ENCODE measurements around the gene MARCHF5.
A peak's percentile ranks its signal among the peaks of the same experiment; 100 is the strongest.
"Not testable (repeated sequence)": the region's sequence is repeated elsewhere in the genome, so short reads cannot be mapped to it uniquely, and the experiment has no call there.

The MARCHF5 gene

DNA sequence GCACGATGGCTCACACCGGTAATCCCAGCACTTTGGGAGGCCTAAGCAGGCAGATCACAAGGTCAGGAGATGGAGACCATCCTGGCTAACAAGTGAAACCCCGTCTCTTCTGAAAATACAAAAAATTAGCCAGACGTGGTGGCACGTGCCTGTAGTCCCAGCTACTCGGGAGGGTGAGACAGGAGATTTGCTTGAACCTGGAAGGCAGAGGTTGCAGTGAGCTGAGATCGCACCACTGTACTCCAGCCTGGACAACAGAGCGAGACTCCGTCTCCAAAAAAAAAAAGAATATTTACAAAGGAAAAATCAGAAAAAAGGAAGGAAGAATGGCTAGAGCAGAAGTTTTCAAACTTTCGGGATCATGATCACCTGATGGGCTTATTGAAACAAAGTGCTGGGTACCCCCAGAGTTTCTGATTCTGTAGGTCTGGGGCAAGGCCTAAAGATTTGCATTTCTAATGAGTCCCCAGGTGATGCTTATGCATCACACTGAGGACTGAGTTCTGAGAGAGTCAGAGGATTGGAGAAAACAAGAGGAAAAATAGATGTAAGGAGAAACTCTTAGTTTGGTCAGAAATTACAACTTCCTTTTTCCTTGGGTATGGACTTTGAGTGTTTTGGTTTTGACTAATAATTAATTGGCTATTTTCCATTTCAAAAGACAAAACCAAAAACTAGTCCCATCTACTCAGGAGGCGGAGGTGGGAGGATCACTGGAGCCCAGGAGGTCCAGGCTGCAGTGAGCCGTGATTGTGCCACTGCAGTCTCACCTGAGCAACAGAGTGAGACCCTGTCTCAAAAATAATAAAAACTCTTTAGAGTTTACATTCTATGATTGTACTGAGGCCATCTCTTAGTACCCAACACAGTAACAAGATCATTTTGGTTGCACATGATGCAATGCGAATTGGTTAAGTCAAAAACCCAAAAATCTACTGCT lies 14.4 kb downstream of the MARCHF5 start:
- no peak for DNase-seq

DNA sequence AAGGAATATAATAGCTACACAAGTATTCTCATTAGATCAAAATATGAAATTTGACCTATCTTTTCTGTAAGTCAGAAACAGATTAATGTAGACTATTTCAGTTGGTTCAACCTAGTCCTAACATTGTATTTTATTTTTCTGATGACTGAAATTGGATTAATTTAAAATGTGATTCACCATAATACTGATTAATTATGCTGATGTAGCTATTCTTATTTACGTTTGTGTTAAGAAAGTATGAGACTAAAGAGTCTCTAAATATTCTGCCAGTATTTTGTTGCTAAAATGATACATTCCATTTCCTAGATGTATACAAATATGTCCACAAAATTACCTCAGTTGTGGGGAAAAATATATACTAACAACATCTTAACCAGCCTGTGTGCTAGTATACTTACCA lies 18.3 kb downstream of the MARCHF5 start:
- no peak for DNase-seq

DNA sequence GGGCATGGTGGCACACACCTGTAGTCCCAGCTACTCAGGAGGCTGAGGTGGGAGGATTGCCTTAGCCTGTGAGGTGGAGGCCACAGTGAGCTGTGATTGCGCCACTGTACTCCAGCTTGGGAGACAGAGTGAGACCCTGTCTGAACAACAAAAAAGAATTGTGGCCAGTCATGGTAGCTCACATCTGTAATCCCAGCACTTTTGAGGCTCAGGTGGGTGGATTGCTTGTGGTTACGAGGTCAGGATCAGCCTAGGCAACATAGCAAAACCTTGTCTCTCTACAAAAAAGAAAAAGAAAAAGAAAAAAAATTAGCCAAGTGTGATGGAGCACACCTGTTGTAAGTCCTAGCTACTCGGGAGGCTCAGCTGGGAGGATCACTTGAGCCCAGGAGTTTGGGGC lies 22.8 kb downstream of the MARCHF5 start:
- no peak for DNase-seq

DNA sequence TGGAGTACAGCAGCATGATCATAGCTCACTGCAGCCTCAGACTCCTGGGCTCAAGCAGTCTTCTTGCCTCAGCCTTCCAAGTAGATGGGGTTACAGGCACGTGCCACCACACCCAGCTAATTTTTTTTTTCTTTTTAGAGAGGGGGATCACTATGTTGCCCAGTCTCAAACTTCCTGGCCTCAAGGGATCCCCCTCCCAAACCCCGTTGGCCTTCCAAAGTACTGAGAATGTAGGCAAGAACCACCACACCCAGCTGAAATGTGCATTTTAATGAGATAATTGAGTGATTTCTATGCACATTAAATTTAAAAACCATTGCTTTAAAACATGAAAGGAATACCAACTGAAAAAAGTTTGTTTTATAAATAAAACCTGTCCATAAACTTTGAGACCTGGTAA lies 25.6 kb downstream of the MARCHF5 start:
- no peak for DNase-seq

DNA sequence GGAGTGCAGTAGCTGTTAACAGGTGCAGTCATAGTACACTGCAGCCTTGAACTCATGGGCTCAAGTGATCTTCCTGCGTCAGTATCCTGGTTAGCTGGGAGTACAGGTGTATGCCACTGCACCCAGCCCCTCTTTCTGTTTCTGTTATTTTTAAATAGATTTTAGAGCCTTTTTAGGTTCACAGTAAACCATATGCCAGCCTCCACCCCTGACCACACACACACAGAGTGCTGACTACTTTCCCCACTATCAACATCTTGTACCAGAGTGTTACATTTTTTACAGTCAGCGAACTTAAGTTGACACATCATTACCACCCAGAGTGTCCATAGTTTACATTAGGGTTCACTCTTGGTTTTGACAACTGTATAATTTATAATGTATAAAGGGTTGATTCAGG lies 32.1 kb downstream of the MARCHF5 start:
- no peak for DNase-seq

DNA sequence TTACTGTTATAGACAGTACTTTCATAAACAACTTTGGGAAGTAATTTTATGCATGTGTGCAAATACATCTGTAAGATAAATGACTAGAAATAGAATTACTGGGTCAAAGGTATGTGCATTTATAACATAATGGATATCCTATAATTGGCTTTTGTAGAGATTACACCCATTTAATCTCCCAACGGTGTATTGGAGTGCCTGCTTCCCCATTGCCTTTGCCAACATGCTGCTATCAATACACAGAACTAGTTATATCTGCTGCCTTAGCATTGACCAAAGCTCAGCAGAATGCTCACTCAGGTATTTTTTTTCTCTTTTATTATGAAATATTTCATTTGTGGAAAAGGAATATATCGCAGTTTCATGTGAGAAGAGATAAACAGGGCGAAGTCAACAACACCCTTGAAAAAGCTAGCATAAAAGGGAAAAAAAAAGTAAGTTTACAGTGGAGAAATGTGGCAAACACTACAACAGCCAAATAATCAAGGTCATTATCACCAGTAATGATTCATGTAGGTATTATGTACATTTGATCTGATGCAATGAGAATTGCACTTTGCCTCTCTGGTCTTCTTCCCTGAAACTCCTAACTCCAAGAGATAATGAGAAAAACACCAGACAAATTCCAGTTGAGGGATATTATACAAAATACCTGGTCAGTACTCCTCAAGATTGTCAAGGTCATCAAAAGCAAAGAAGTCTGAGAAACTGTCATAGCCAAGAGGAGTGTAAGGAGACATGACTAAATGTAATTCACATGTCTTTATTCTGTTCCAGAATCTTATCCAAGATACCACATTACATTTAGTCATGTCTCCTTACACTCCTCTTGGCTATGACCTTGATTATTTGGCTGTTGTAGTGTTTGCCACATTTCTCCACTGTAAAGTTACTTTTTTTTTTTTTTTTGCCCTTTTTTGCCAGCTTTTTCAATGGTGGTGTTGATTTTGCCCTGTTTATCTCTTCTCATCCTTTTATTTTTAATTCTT lies 36.8 kb downstream of the MARCHF5 start:
- DNase-seq: no peak

DNA sequence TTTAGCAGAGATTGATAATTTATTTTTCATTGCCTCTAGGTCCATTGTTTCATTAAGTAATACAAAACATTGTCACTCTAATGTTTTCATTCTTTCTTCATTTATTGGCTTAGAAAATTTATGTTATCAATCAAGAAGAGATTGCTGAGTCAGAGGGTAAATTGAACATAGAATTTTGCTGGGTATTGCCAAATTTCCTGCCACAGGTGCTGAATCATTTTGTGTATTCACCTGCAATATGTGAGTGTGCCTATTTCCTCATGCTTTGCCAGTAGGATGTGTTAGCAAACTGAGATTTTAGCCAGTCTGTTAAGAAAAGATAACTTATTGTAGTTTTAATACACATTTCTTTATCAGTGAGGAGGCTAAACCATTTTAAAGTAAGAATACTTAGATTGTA lies 38.0 kb downstream of the MARCHF5 start:
- DNase-seq: no peak

DNA sequence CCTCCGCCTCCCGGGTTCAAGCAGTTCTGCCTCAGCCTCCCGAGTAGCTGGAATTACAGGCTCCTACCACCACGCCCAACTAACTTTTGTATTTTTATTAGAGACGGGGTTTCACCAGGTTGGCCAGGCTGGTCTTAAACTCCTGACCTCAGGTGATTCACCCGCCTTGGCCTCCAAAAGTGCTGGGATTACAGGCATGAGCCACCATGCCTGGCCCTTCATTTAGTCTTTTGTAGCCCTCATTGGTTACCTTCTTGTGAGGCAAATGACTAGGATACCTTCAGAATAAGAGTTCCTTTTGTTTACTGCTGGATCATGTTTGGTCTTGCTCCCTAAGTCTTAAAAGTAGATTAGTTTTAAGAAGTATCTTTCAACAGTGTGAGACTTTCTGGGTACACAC lies 39.0 kb downstream of the MARCHF5 start:
- DNase-seq: not testable (repeated sequence)

DNA sequence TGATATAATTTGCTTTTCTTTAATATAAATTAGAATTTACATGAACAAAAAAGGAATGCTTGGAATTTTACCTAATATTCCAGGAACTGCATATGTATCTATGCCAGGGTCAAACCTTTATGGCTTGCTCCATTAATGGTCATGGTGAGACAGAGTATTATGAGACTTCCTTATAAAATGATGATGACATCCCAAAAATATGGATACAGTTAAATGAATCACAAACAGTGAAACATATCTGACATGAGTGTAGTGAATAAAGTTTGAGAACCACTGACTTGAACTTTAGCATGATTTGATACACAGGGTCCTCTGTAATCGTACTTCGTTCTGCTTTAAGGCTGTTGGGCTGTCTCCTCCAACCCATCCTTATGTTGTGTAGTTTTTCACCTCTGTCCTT lies 51.8 kb downstream of the MARCHF5 start:
- no peak for DNase-seq

DNA sequence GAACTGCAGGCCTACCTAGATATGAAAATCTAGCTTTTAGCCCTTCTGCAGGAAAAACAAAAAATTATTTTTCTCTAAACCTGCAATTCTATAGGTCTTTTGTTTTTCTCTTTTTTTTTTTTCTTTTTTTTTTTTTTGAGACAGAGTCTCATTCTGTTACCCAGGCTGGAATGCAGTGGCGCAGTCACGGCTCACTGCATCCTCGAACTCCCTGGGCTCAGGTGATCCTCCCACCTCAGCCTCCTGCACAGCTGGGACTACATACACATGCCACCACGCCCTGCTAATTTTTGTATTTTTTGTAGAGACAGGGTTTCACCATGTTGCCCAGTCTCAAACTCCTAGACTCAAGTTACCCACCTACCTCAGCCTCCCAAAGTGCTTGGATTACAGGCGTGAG lies 54.6 kb downstream of the MARCHF5 start:
- not testable (repeated sequence) for DNase-seq

DNA sequence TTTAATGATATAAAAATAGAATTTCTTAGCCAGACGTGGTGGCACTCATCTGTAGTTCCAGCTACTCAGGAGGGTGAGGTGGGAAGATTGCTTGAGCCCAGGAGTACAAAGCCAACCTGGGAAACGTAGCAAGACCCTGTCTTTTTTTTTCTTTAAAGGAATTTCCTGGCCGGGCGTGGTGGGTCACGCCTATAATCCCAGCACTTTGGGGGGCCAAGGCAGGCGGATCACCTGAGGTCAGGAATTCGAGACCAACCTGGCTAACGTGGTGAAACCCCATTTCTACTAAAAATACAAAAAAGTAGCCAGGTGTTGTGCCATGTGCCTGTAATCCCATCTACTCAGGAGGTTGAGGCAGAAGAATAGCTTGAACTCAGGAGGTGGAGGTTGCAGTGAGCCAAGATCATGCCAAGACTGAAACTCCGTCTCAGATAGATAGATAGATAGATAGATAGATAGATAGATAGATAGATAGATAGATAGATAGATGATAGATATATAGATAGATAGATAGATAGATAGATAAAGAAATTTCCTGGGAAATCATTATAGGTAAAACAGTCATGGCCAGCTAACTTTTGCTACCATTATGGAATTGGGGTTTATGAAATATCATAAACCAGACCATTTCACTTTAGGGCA lies 56.2 kb downstream of the MARCHF5 start:
- DNase-seq: not testable (repeated sequence)

DNA sequence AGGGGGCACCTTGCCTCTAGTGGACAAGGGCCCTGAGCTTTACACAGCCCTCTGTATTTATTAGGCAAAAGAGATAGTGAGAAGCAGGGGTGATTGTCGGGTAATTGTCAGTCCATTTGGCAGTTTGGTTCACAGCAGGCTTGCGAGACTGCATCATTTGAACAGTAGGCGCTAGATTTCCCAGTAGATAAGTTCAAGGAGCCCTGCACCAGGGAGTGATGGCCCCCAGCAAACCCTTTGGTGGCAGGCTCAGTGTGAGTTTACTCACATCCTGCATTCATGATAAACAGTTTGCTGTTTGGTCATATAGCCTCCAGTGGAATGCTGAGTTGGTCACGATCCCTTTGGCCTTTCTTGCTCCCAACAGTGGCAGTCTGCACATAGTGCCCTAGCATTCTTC lies 59.4 kb downstream of the MARCHF5 start:
- DNase-seq: no peak

DNA sequence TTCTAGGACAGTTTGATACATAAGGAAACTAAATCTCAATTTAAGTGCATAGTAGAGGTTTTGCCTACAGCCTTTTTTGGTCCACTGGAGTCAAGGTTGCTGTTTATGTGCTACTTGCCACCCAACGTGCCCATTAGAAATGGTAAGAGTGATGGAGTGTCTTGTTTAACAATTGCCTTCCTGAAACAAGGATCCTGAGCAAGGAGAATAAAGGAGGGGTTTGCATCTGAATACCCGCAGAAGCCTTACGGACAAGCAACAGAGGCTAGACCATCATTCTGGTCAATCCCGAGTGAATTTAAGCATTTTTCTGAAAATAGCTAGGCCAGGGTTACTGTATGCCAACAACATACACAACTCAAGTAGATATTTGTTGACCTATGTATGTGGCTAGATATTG lies 63.6 kb downstream of the MARCHF5 start:
- no peak for DNase-seq

DNA sequence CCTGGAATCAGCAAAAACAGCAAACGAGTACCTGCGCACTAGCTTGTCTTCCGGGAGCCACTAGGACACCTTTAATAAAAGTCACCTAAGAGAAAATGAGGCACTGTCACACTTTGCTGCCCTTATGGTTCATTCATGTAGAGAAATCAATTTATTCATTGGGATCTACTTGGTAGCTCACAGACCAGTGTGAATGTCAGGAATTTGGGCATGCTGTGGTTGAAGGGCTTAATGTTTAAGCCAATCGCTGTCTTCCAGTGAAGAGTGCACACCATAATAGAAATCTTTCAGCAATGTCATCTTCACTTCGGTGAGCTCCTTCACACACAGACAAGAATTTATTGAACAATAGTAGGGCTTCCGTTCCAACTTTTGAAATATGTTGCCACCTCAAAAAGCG lies 65.1 kb downstream of the MARCHF5 start:
- DNase-seq: no peak

DNA sequence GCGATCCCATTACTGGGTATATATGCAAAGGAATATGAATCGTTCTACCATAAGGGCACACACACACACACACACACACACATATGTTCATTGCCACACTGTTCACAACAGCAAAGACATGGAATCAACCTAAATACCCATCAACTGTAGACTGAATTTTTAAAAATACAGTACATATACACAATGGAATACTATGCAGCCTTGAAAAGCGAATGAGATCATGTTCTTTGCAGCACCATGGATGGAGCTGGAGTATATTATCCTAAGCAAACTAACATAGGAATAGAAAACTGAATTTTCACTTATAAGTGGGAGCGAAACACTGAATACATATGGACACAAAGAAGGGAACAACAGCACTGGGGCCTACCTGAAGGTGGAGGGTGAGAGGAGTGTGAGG lies 72.5 kb downstream of the MARCHF5 start:
- no peak for DNase-seq

DNA sequence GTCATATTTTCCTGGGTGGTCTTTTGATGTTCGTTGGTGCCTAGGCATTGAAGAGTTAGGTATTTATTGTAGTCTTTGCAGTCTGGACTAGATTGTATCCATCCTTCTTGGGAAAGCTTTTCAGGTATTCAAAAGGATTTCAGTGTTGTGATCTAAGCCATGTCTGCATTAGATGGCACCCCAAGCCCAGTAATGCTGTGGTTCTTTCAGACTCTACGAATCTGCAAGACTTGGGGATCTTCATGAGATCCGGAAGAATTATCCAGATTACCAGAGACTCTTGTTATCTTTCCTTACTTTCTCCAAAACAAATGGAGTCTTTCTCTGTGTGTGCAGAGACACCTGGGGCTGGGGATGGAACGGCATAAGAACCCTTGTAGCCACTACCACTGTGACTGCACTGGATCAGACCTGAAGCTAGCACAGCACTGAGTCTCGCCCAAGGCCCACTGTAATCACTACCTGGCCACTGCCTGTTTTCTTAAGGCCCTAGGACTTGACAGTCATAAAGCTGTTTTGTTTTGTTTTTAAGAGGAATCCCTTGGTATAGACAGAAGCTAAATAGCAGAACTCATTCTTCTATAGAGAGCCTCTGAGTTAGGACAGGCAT lies 75.5 kb downstream of the MARCHF5 start:
- no peak for DNase-seq

DNA sequence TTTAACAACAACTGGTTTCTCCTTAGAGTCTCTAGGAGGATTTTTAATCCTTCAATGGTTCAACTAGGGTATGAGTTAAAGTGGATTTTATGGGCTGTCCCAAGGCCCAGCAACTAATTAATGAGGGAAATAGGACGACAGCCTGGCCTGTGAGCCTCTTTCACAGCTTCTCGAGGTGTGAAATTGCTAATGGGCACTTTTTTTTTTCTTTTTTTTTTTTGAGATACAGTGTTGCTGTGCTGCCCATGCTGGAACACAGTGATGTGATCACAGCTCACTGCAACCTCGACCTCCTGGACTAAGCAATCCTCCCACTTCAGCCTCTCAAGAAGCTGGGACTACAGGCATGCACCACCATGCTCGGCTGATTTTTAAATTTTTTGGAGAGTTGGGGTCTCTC lies 87.0 kb downstream of the MARCHF5 start:
- DNase-seq: no peak

DNA sequence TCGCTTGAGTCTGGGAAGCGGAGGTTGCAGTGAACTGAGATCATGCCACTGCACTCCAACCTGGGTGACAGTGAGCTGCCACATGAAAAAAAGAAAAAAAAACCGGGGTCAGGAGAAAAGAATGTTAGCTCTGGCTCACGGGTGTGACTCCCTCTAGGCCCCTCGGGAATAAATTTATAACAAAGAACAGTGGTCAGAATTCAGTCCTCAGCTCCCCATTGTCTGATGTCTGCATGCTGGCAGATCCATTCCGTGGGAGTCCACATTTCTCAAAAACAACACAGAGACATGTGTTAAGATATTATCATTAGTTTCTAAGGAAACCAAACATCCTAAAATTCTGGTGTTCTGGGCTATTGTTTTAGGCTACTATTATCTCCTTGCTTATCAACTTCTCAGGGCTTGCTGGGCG lies 90.6 kb downstream of the MARCHF5 start:
- DNase-seq: no peak

DNA sequence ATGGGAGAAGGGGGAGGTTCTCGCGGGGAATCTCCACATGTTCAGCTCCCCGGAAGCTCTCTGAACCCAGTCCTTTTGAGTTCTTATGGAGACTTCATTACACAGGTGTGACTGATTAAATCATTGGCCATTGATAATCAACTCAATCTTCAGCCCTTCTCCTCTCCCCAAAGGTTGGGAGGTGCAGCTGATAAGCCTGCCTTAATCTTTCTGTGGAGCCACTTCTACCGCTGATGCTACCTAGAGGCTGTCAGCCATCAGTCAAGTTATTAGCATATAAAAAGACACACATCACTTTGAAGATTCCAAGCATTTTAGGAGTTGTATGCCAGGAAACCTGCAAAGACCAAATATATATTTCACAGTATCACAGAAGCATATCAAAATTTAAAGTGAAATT lies 91.7 kb downstream of the MARCHF5 start:
- no peak for DNase-seq

DNA sequence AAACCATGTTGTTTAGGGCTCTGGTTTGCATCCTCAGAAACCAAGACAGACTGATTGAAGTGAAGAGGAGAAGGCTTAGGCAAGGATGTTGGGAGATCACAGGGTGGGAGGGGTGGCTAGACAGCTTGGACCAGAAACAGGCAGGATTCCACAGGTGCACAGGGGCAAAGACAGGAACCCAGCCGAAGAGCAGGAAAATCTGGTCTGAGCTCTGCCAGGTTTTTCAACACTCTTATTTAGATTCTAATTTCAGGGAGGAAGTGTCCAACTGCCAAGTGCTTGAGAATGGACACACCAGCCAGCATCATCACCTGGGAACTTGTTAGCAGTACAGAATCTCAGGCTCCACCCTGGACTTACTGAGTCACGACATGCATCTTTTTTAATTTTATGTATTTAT lies 93.8 kb downstream of the MARCHF5 start:
- DNase-seq: no peak

DNA sequence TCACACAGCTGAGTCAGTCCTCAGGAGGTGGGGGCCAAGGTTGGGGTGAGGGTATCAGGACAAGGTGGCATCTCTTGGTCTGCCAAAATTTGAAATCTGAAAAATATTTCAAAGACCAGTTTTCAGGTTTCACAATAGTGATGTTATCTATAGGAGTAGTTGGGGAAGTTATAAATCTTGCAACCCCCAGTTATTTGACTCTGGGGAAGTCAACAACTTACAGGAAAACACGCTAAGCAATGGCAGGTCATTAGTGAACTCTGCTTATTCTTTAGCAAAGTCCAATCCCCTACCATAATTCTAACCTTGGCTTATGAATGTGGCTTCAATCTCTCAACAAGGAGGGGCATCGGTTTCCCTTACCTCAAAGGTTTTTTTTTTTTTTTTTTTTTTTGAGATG lies 94.9 kb downstream of the MARCHF5 start:
- no peak for DNase-seq

DNA sequence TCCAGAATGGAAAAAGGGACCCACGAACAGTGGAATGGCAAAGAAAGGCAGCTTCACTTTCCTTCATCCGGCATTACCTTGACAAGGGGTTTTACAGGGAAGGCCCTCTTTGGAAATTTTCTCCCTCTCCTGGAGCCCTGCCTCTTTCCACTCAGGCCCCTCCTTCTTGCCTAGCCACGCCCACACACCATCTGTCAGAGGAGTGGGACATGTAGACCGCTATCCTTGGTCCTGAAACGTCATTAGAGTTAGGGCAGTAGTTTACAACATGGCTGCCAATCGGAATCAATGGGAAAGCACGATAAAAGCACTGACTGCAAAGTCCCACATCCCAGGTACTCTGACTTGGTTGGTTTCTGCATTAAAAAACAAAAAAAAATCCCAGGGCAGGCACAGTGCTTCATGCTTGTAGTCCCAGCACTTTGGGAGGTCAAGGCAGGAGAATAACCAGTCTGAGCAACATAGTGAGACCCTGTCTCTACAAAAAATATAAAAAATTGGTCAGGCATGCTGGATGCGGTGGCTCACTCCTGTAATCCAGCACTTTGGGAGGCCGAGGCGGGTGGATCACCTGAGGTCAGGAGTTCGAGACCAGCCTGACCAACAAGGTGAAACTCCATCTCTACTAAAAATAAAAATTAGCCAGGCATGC lies 96.4 kb downstream of the MARCHF5 start:
- peak; percentile 8 for DNase-seq
